ENCODE measurements around the gene ZNF577. TPM values are rescaled to one million over a fixed set of nuclear protein-coding genes. Genes with fewer than 3 reads are reported as not detected.
"Not testable (repeated sequence)": the region's sequence is repeated elsewhere in the genome, so short reads cannot be mapped to it uniquely, and the experiment has no call there.

ZNF577 gene
- total RNA-seq, 1 donor from 2014 or later = 7.6 TPM

DNA sequence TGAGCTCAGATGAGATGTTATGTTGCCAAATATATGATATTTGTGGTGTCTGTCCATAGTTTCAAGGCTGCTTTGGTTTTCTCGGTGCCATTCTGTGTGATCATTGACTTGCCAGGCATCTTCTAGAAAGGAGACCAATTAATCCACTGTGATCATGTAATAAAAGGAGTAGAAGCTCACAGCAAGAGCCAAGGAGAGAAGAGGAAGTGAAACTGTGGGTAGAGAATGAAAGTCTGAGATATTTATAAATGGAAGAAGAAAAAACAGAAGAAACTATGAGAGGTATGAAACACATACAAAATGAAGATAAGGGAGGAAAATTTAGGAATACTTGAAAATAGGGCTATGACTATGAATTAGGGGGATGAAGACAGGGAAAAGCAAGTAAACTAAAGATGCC lies 28.4 kb upstream of the ZNF577 start:
- Histone ChIP-seq H3K36me3 (ENCODE audit: insufficient read depth, low read length) (no peaks in the 10 kb centered on the region), H3K9me3 (ENCODE audit: insufficient read depth, low read depth, low read length) (peaks cover 31% of the 10 kb centered on the region), H3K79me2 (ENCODE audit: insufficient read depth, low read length) (no peaks in the 10 kb centered on the region), H3K27ac (ENCODE audit: low read depth, low read length) (no peak overlapping the region), H3K9ac (ENCODE audit: low read length) (no peak overlapping the region), H3K4me1 (ENCODE audit: insufficient read depth, low read length) (no peaks in the 10 kb centered on the region), H4K20me1 (ENCODE audit: insufficient read depth, low read length) (no peaks in the 10 kb centered on the region), H2AFZ (ENCODE audit: low read depth, low read length) (no peak overlapping the region), H3K27me3 (ENCODE audit: insufficient read depth, low read length) (no peaks in the 10 kb centered on the region), H3K4me2 (ENCODE audit: low read length) (no peak overlapping the region), H3K4me3 (ENCODE audit: insufficient read depth, low read depth, low read length) (no peak overlapping the region)
- H3K27ac Mint-ChIP-seq (ENCODE audit: unreplicated experiment) = no peak overlapping the region
- DNase-seq (ENCODE audit: low read depth) (no peak), FAIRE-seq (no peak)
- no peak for TF ChIP-seq EZH2 (IDR thresholded peaks at IDR 0.05; ENCODE audit: insufficient read depth, low read length)
- TF ChIP-seq, protein P1, sequence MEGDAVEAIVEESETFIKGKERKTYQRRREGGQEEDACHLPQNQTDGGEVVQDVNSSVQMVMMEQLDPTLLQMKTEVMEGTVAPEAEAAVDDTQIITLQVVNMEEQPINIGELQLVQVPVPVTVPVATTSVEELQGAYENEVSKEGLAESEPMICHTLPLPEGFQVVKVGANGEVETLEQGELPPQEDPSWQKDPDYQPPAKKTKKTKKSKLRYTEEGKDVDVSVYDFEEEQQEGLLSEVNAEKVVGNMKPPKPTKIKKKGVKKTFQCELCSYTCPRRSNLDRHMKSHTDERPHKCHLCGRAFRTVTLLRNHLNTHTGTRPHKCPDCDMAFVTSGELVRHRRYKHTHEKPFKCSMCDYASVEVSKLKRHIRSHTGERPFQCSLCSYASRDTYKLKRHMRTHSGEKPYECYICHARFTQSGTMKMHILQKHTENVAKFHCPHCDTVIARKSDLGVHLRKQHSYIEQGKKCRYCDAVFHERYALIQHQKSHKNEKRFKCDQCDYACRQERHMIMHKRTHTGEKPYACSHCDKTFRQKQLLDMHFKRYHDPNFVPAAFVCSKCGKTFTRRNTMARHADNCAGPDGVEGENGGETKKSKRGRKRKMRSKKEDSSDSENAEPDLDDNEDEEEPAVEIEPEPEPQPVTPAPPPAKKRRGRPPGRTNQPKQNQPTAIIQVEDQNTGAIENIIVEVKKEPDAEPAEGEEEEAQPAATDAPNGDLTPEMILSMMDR (IDR thresholded peaks at IDR 0.05; ENCODE audit: insufficient read depth, low read depth, low read length) = no peak
- H3K36me3 Mint-ChIP-seq (ENCODE audit: low read depth, unreplicated experiment) = no peaks in the 10 kb centered on the region
- peaks cover 42% of the 10 kb centered on the region for H3K9me3 Mint-ChIP-seq (ENCODE audit: unreplicated experiment)
- H3K4me1 Mint-ChIP-seq (ENCODE audit: low read depth, unreplicated experiment) = no peaks in the 10 kb centered on the region
- no peaks in the 10 kb centered on the region for H3K27me3 Mint-ChIP-seq (ENCODE audit: low read depth, unreplicated experiment)
- no peak overlapping the region for H3K4me3 Mint-ChIP-seq (ENCODE audit: unreplicated experiment)

DNA sequence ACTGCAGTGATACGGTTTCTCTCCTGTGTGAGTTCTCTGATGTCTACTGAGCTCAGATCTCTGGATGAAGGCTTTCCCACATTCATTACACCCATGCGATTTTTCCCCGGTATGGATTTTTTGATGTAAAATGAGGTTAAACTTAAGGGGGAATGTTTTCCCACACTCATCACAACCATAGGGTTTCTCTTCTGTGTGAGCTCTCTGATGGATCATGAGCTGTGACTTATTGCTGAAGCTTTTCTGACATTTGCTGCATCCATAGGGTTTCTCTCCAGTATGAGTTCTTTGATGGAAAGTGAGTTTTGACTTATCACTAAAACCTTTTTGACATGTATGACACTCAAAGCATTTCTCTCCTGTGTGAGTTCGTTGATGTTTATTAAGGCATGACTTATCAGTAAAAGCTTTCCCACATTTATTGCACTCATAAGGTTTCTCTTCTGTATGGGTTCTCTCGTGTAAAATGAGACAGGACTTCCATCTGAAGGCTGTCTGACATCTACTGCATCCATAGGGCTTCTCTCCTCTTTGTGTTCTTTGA lies 27.6 kb upstream of the ZNF577 start:
- no peaks in the 10 kb centered on the region for H3K36me3 ChIP-seq (ENCODE audit: insufficient read depth, low read length)
- H2AFZ ChIP-seq (ENCODE audit: low read depth, low read length) = no peak overlapping the region
- H3K4me1 ChIP-seq (ENCODE audit: insufficient read depth, low read length) = no peaks in the 10 kb centered on the region
- H3K9ac ChIP-seq (ENCODE audit: low read length) = no peak overlapping the region
- no peaks in the 10 kb centered on the region for H3K4me1 Mint-ChIP-seq (ENCODE audit: low read depth, unreplicated experiment)
- no peak for DNase-seq (ENCODE audit: low read depth)
- H3K27me3 Mint-ChIP-seq (ENCODE audit: low read depth, unreplicated experiment) = no peaks in the 10 kb centered on the region
- H3K4me3 Mint-ChIP-seq (ENCODE audit: unreplicated experiment) = no peak overlapping the region
- no peak overlapping the region for H3K27ac ChIP-seq (ENCODE audit: low read depth, low read length)
- no peaks in the 10 kb centered on the region for H3K27me3 ChIP-seq (ENCODE audit: insufficient read depth, low read length)
- H3K79me2 ChIP-seq (ENCODE audit: insufficient read depth, low read length) = no peaks in the 10 kb centered on the region
- H3K4me3 ChIP-seq (ENCODE audit: insufficient read depth, low read depth, low read length) = no peak overlapping the region
- H3K27ac Mint-ChIP-seq (ENCODE audit: unreplicated experiment) = no peak overlapping the region
- no peaks in the 10 kb centered on the region for H4K20me1 ChIP-seq (ENCODE audit: insufficient read depth, low read length)
- peaks cover 30% of the 10 kb centered on the region for H3K9me3 ChIP-seq (ENCODE audit: insufficient read depth, low read depth, low read length)
- H3K4me2 ChIP-seq (ENCODE audit: low read length) = no peak overlapping the region
- no peaks in the 10 kb centered on the region for H3K36me3 Mint-ChIP-seq (ENCODE audit: low read depth, unreplicated experiment)
- no peak for TF ChIP-seq EZH2 (IDR thresholded peaks at IDR 0.05; ENCODE audit: insufficient read depth, low read length)
- TF ChIP-seq, protein P1 (IDR thresholded peaks at IDR 0.05; ENCODE audit: insufficient read depth, low read depth, low read length) = no peak
- no peak for FAIRE-seq
- peaks cover 39% of the 10 kb centered on the region for H3K9me3 Mint-ChIP-seq (ENCODE audit: unreplicated experiment)

DNA sequence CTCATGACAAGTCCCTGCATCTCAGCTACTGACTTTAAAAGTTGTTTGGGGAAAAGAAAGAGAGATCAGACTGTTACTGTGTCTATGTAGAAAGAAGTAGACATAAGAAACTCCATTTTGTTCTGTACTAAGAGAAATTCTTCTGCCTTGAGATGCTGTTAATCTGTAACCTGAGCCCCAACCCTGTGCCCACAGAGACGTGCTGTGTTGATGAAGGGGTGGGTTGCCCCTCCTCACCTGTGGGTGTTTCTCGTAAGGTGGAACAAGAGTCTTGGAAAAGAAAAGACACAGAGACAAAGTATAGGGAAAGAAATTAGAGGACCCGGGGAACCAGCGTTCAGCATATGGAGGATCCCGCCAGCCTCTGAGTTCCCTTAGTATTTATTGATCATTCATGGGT lies 20.2 kb upstream of the ZNF577 start:
- not testable (repeated sequence) for H3K9me3 ChIP-seq (ENCODE audit: insufficient read depth, low read depth, low read length); H3K9ac ChIP-seq (ENCODE audit: low read length); H3K4me3 ChIP-seq (ENCODE audit: insufficient read depth, low read depth, low read length); DNase-seq (ENCODE audit: low read depth); H3K4me1 ChIP-seq (ENCODE audit: insufficient read depth, low read length); H3K4me1 Mint-ChIP-seq (ENCODE audit: low read depth, unreplicated experiment); H3K4me3 Mint-ChIP-seq (ENCODE audit: unreplicated experiment); H3K27ac Mint-ChIP-seq (ENCODE audit: unreplicated experiment); H3K27me3 ChIP-seq (ENCODE audit: insufficient read depth, low read length); H3K36me3 Mint-ChIP-seq (ENCODE audit: low read depth, unreplicated experiment); H3K27ac ChIP-seq (ENCODE audit: low read depth, low read length); FAIRE-seq; H3K27me3 Mint-ChIP-seq (ENCODE audit: low read depth, unreplicated experiment); H3K36me3 ChIP-seq (ENCODE audit: insufficient read depth, low read length); H3K4me2 ChIP-seq (ENCODE audit: low read length); H2AFZ ChIP-seq (ENCODE audit: low read depth, low read length); H4K20me1 ChIP-seq (ENCODE audit: insufficient read depth, low read length)
- peaks cover 17% of the 10 kb centered on the region for H3K79me2 ChIP-seq (ENCODE audit: insufficient read depth, low read length)
- peaks cover 48% of the 10 kb centered on the region for H3K9me3 Mint-ChIP-seq (ENCODE audit: unreplicated experiment)

DNA sequence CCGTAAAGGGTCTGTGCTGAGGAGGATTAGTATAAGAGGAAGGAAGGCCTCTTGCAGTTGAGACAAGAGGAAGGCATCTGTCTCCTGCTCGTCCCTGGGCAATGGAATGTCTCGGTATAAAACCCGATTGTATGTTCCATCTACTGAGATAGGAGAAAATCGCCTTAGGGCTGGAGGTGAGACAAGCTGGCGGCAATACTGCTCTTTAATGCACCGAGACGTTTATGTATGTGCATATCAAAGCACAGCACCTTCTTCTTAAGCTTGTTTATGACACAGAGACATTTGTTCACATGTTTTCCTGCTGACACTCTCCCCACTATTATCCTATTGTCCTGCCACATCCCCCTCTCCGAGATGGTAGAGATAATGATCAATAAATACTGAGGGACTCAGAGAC lies 18.4 kb upstream of the ZNF577 start:
- not testable (repeated sequence) for FAIRE-seq; H3K9me3 ChIP-seq (ENCODE audit: insufficient read depth, low read depth, low read length); H3K9ac ChIP-seq (ENCODE audit: low read length); H3K4me3 Mint-ChIP-seq (ENCODE audit: unreplicated experiment); H3K4me1 Mint-ChIP-seq (ENCODE audit: low read depth, unreplicated experiment); H3K27me3 Mint-ChIP-seq (ENCODE audit: low read depth, unreplicated experiment); H3K27ac Mint-ChIP-seq (ENCODE audit: unreplicated experiment); H3K27me3 ChIP-seq (ENCODE audit: insufficient read depth, low read length); DNase-seq (ENCODE audit: low read depth); H3K4me2 ChIP-seq (ENCODE audit: low read length); H3K4me1 ChIP-seq (ENCODE audit: insufficient read depth, low read length); H3K36me3 Mint-ChIP-seq (ENCODE audit: low read depth, unreplicated experiment); H3K36me3 ChIP-seq (ENCODE audit: insufficient read depth, low read length); H3K4me3 ChIP-seq (ENCODE audit: insufficient read depth, low read depth, low read length); H2AFZ ChIP-seq (ENCODE audit: low read depth, low read length); H3K27ac ChIP-seq (ENCODE audit: low read depth, low read length); H4K20me1 ChIP-seq (ENCODE audit: insufficient read depth, low read length)
- H3K79me2 ChIP-seq (ENCODE audit: insufficient read depth, low read length) = peaks cover 35% of the 10 kb centered on the region
- H3K9me3 Mint-ChIP-seq (ENCODE audit: unreplicated experiment) = peaks cover 42% of the 10 kb centered on the region

DNA sequence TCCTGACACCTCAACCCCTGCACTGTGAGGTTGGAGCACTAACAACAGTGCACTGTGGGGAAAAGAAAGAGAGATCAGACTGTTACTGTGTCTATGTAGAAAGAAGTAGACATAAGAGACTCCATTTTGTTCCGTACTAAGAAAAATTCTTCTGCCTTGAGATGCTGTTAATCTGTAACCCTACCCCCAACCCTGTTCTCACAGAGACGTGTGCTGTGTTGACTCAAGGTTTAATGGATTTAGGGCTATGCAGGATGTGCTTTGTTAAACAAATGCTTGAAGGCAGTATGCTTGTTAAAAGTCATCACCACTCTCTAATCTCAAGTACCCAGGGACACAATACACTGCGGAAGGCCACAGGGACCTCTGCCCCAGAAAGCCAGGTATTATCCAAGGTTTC lies 17.9 kb upstream of the ZNF577 start:
- H3K4me3 Mint-ChIP-seq (ENCODE audit: unreplicated experiment); FAIRE-seq; DNase-seq (ENCODE audit: low read depth); H3K4me2 ChIP-seq (ENCODE audit: low read length); H3K27ac Mint-ChIP-seq (ENCODE audit: unreplicated experiment); H3K4me3 ChIP-seq (ENCODE audit: insufficient read depth, low read depth, low read length); H3K9ac ChIP-seq (ENCODE audit: low read length); H3K36me3 ChIP-seq (ENCODE audit: insufficient read depth, low read length); H3K36me3 Mint-ChIP-seq (ENCODE audit: low read depth, unreplicated experiment); H3K27ac ChIP-seq (ENCODE audit: low read depth, low read length); H2AFZ ChIP-seq (ENCODE audit: low read depth, low read length); H3K27me3 Mint-ChIP-seq (ENCODE audit: low read depth, unreplicated experiment); H3K4me1 Mint-ChIP-seq (ENCODE audit: low read depth, unreplicated experiment); H3K27me3 ChIP-seq (ENCODE audit: insufficient read depth, low read length); H4K20me1 ChIP-seq (ENCODE audit: insufficient read depth, low read length); H3K4me1 ChIP-seq (ENCODE audit: insufficient read depth, low read length): not testable (repeated sequence)
- H3K9me3 Mint-ChIP-seq (ENCODE audit: unreplicated experiment) = peaks cover 43% of the 10 kb centered on the region
- H3K9me3 ChIP-seq (ENCODE audit: insufficient read depth, low read depth, low read length) = peaks cover 12% of the 10 kb centered on the region
- peaks cover 39% of the 10 kb centered on the region for H3K79me2 ChIP-seq (ENCODE audit: insufficient read depth, low read length)

Data from astrocyte (in vitro differentiated cells and primary cell).